Measurements from ENCODE around the gene REXO1.
A peak's percentile ranks its signal among the peaks of the same experiment; 100 is the strongest.

Gene REXO1

GRCh38 chr19:1785310-1785709 is 63.0 kb downstream of the REXO1 start:
- H3K4me1 ChIP-seq (ENCODE audit: control insufficient read depth, insufficient read depth, low read length): peaks cover 5% of the 10 kb centered on the region; the same call in 1 of the 2 replicates
- DNase-seq (ENCODE audit: low read depth, low spot score): no peak
- WGBS (ENCODE audit: insufficient coverage, insufficient read length): no CpG with 5 or more reads among the region's 19 CpGs

GRCh38 chr19:1783874-1784273 is 64.4 kb downstream of the REXO1 start:
- WGBS (ENCODE audit: insufficient coverage, insufficient read length): no CpG with 5 or more reads among the region's 9 CpGs
- DNase-seq (ENCODE audit: low read depth, low spot score): no peak
- 0 out of 2 replicates have a peak, but pooled peaks cover 1% of the 10 kb centered on the region for H3K4me1 ChIP-seq (ENCODE audit: control insufficient read depth, insufficient read depth, low read length)
- no peaks in the 10 kb centered on the region for H3K9me3 ChIP-seq (ENCODE audit: control insufficient read depth, insufficient read depth, low read length)
- H3K27me3 ChIP-seq (ENCODE audit: control insufficient read depth, insufficient read depth, low read length): peaks cover 5% of the 10 kb centered on the region; the same call in 1 of the 2 replicates
- H3K36me3 ChIP-seq (ENCODE audit: control insufficient read depth, insufficient read depth, low read length): no peaks in the 10 kb centered on the region
- H3K27ac ChIP-seq (ENCODE audit: low read length): no peak overlapping the region
- H3K4me3 ChIP-seq (ENCODE audit: low read length): no peak overlapping the region

More at GRCh38 chr19:1785310-1785709, 63.0 kb downstream of the REXO1 start:
- Histone ChIP-seq H3K36me3 (ENCODE audit: control insufficient read depth, insufficient read depth, low read length) (no peaks in the 10 kb centered on the region), H3K27me3 (ENCODE audit: control insufficient read depth, insufficient read depth, low read length) (peaks cover 3% of the 10 kb centered on the region; the same call in 1 of the 2 replicates), H3K27ac (ENCODE audit: low read length) (no peak overlapping the region), H3K9me3 (ENCODE audit: control insufficient read depth, insufficient read depth, low read length) (no peaks in the 10 kb centered on the region), H3K4me3 (ENCODE audit: low read length) (no peak overlapping the region)

- no peak for DNase-seq (ENCODE audit: low read depth, low spot score)
- Histone ChIP-seq H3K27me3 (ENCODE audit: control insufficient read depth, insufficient read depth, low read length) (peaks cover 9% of the 10 kb centered on the region), H3K4me1 (ENCODE audit: control insufficient read depth, insufficient read depth, low read length) (no peaks in the 10 kb centered on the region), H3K36me3 (ENCODE audit: control insufficient read depth, insufficient read depth, low read length) (no peaks in the 10 kb centered on the region), H3K4me3 (ENCODE audit: low read length) (no peak overlapping the region), H3K27ac (ENCODE audit: low read length) (no peak overlapping the region), H3K9me3 (ENCODE audit: control insufficient read depth, insufficient read depth, low read length) (no peaks in the 10 kb centered on the region)
- WGBS (ENCODE audit: insufficient coverage, insufficient read length): no CpG with 5 or more reads among the region's 4 CpGs
Observed at GRCh38 chr19:1783354-1783753, 64.9 kb downstream of the REXO1 start.

- WGBS (ENCODE audit: insufficient coverage, insufficient read length): no CpG with 5 or more reads among the region's 7 CpGs
- Histone ChIP-seq H3K36me3 (ENCODE audit: control insufficient read depth, insufficient read depth, low read length) (no peaks in the 10 kb centered on the region), H3K27ac (ENCODE audit: low read length) (no peak overlapping the region), H3K27me3 (ENCODE audit: control insufficient read depth, insufficient read depth, low read length) (peaks cover 12% of the 10 kb centered on the region), H3K9me3 (ENCODE audit: control insufficient read depth, insufficient read depth, low read length) (no peaks in the 10 kb centered on the region), H3K4me3 (ENCODE audit: low read length) (no peak overlapping the region), H3K4me1 (ENCODE audit: control insufficient read depth, insufficient read depth, low read length) (no peaks in the 10 kb centered on the region)
- no peak for DNase-seq (ENCODE audit: low read depth, low spot score)
Observed at GRCh38 chr19:1782521-1782920, 65.8 kb downstream of the REXO1 start.

- H3K4me3 ChIP-seq (ENCODE audit: low read length): no peak overlapping the region
- H3K27me3 ChIP-seq (ENCODE audit: control insufficient read depth, insufficient read depth, low read length): peaks cover 31% of the 10 kb centered on the region
- no peaks in the 10 kb centered on the region for H3K36me3 ChIP-seq (ENCODE audit: control insufficient read depth, insufficient read depth, low read length)
- no peak overlapping the region for H3K27ac ChIP-seq (ENCODE audit: low read length)
- WGBS (ENCODE audit: insufficient coverage, insufficient read length): no CpG with 5 or more reads among the region's 14 CpGs
- no peak for DNase-seq (ENCODE audit: low read depth, low spot score)
- no peaks in the 10 kb centered on the region for H3K9me3 ChIP-seq (ENCODE audit: control insufficient read depth, insufficient read depth, low read length)
- H3K4me1 ChIP-seq (ENCODE audit: control insufficient read depth, insufficient read depth, low read length): peaks cover 1% of the 10 kb centered on the region; the same call in 1 of the 2 replicates
Observed at GRCh38 chr19:1780272-1780958, 67.9 kb downstream of the REXO1 start.

- DNase-seq (ENCODE audit: low read depth, low spot score): no peak
- no peak overlapping the region for H3K4me3 ChIP-seq (ENCODE audit: low read length)
- WGBS (ENCODE audit: insufficient coverage, insufficient read length): no CpG with 5 or more reads among the region's 16 CpGs
- H3K4me1 ChIP-seq (ENCODE audit: control insufficient read depth, insufficient read depth, low read length): peaks cover 1% of the 10 kb centered on the region; the same call in 1 of the 2 replicates
- no peaks in the 10 kb centered on the region for H3K36me3 ChIP-seq (ENCODE audit: control insufficient read depth, insufficient read depth, low read length)
- no peak overlapping the region for H3K27ac ChIP-seq (ENCODE audit: low read length)
- H3K27me3 ChIP-seq (ENCODE audit: control insufficient read depth, insufficient read depth, low read length): peaks cover 31% of the 10 kb centered on the region
- no peaks in the 10 kb centered on the region for H3K9me3 ChIP-seq (ENCODE audit: control insufficient read depth, insufficient read depth, low read length)
Observed at GRCh38 chr19:1779574-1779973, 68.7 kb downstream of the REXO1 start.

GRCh38 chr19:1777149-1777548 is 71.1 kb downstream of the REXO1 start:
- Histone ChIP-seq H3K4me3 (ENCODE audit: low read length) (no peak overlapping the region), H3K4me1 (ENCODE audit: control insufficient read depth, insufficient read depth, low read length) (peaks cover 1% of the 10 kb centered on the region; the same call in 1 of the 2 replicates), H3K27me3 (ENCODE audit: control insufficient read depth, insufficient read depth, low read length) (peaks cover 40% of the 10 kb centered on the region), H3K9me3 (ENCODE audit: control insufficient read depth, insufficient read depth, low read length) (no peaks in the 10 kb centered on the region), H3K27ac (ENCODE audit: low read length) (no peak overlapping the region), H3K36me3 (ENCODE audit: control insufficient read depth, insufficient read depth, low read length) (no peaks in the 10 kb centered on the region)
- WGBS (ENCODE audit: insufficient coverage, insufficient read length): no CpG with 5 or more reads among the region's 10 CpGs
- DNase-seq (ENCODE audit: low read depth, low spot score): no peak

GRCh38 chr19:1776606-1777147 is 71.6 kb downstream of the REXO1 start:
- no peak overlapping the region for H3K4me3 ChIP-seq (ENCODE audit: low read length)
- peaks cover 1% of the 10 kb centered on the region; the same call in 1 of the 2 replicates for H3K4me1 ChIP-seq (ENCODE audit: control insufficient read depth, insufficient read depth, low read length)
- no peak overlapping the region for H3K27ac ChIP-seq (ENCODE audit: low read length)
- no CpG with 5 or more reads among the region's 23 CpGs for WGBS (ENCODE audit: insufficient coverage, insufficient read length)
- H3K9me3 ChIP-seq (ENCODE audit: control insufficient read depth, insufficient read depth, low read length): no peaks in the 10 kb centered on the region
- no peak for DNase-seq (ENCODE audit: low read depth, low spot score)
- no peaks in the 10 kb centered on the region for H3K36me3 ChIP-seq (ENCODE audit: control insufficient read depth, insufficient read depth, low read length)
- peaks cover 40% of the 10 kb centered on the region for H3K27me3 ChIP-seq (ENCODE audit: control insufficient read depth, insufficient read depth, low read length)

- no peak for DNase-seq (ENCODE audit: low read depth, low spot score)
- no CpG with 5 or more reads among the region's 50 CpGs for WGBS (ENCODE audit: insufficient coverage, insufficient read length)
- Histone ChIP-seq H3K9me3 (ENCODE audit: control insufficient read depth, insufficient read depth, low read length) (no peaks in the 10 kb centered on the region), H3K4me1 (ENCODE audit: control insufficient read depth, insufficient read depth, low read length) (peaks cover 1% of the 10 kb centered on the region; the same call in 1 of the 2 replicates), H3K36me3 (ENCODE audit: control insufficient read depth, insufficient read depth, low read length) (no peaks in the 10 kb centered on the region), H3K4me3 (ENCODE audit: low read length) (peak overlapping the region; percentile 15; the same call in 1 of the 2 replicates), H3K27ac (ENCODE audit: low read length) (no peak overlapping the region), H3K27me3 (ENCODE audit: control insufficient read depth, insufficient read depth, low read length) (peaks cover 40% of the 10 kb centered on the region)
Observed at GRCh38 chr19:1775951-1776605, 72.2 kb downstream of the REXO1 start.

- Histone ChIP-seq H3K4me3 (ENCODE audit: low read length) (peak overlapping the region; percentile 14; the same call in 1 of the 2 replicates), H3K4me1 (ENCODE audit: control insufficient read depth, insufficient read depth, low read length) (peaks cover 1% of the 10 kb centered on the region; the same call in 1 of the 2 replicates), H3K9me3 (ENCODE audit: control insufficient read depth, insufficient read depth, low read length) (no peaks in the 10 kb centered on the region), H3K36me3 (ENCODE audit: control insufficient read depth, insufficient read depth, low read length) (no peaks in the 10 kb centered on the region), H3K27ac (ENCODE audit: low read length) (no peak overlapping the region), H3K27me3 (ENCODE audit: control insufficient read depth, insufficient read depth, low read length) (peaks cover 40% of the 10 kb centered on the region)
- WGBS (ENCODE audit: insufficient coverage, insufficient read length): no CpG with 5 or more reads among the region's 59 CpGs
- no peak for DNase-seq (ENCODE audit: low read depth, low spot score)
Observed at GRCh38 chr19:1774989-1775772, 73.1 kb downstream of the REXO1 start.
